ENCODE measurements around the gene MOSMO. TPM values are rescaled to one million over a fixed set of nuclear protein-coding genes. Genes with fewer than 3 reads are reported as not detected.
"Not testable (repeated sequence)": the region's sequence is repeated elsewhere in the genome, so short reads cannot be mapped to it uniquely, and the experiment has no call there.

MOSMO gene
- total and polyA plus RNA-seq, 9 of the 15 experiments (the other 6 are each of a cell fraction or from before 2014, with no cell fraction given) = 1.9 to 13.3 (median 7.7) TPM

GRCh38 chr16:22111629-22112028 lies 103.7 kb downstream of the MOSMO start:
- CTCF ChIA-PET (ENCODE audit: low intra/inter-chr PET ratio); H3K4me2 ChIP-seq (ENCODE audit: insufficient read depth, low read length); H3K27ac ChIP-seq (ENCODE audit: extremely low read depth, low read depth, low read length); intact Hi-C loops (cut with micrococcal nuclease); H3K9ac ChIP-seq (ENCODE audit: insufficient read depth in 1 of 2, low read depth in 2 of 2, low read length in 2 of 2); DNase-seq (ENCODE audit: extremely low read depth in 1 of 4, low spot score in 3 of 4); FAIRE-seq; BruUV-seq (replicated peaks); H3K9me1 ChIP-seq (ENCODE audit: control insufficient read depth, insufficient read depth, low read length); H3K79me2 ChIP-seq (ENCODE audit: control insufficient read depth, insufficient read depth, low read length); H3K4me1 ChIP-seq (replicated peaks in 1 of 2; ENCODE audit: control insufficient read depth in 2 of 2, insufficient read depth in 2 of 2, low read length in 2 of 2); ATAC-seq; H4K20me1 ChIP-seq (replicated peaks; ENCODE audit: control insufficient read depth, insufficient read depth, low read length); H3K4me3 ChIP-seq; H2AFZ ChIP-seq (ENCODE audit: low read depth, low read length); H3K36me3 ChIP-seq (ENCODE audit: control insufficient read depth, insufficient read depth, low read length); H3K9me3 ChIP-seq (replicated peaks; ENCODE audit: control insufficient read depth, insufficient read depth, low read depth, low read length): not testable (repeated sequence)
- TF ChIP-seq ZNF121 (CRISPR knock-in tag; conservative IDR thresholded peaks at IDR 0.05) = peak; percentile 92
- 2% methylated on average over 5 of the region's 5 CpGs for WGBS (ENCODE audit: insufficient coverage, low coverage, missing lambda C conversion rate)
- POLR2A ChIA-PET = interaction anchor here (0.7 kb wide), 1 partner anchor 13 kb away, joined by 3 read pairs; no protein-coding TSS in a partner anchor
- peaks cover 11 to 22% of the 10 kb centered on the region in 2 experiments; a peak in 4 of 5 replicates for H3K27me3 ChIP-seq (ENCODE audit: control insufficient read depth in 2 of 2, insufficient read depth in 2 of 2, low read length in 2 of 2)
- in situ Hi-C loops (cut with MboI) = loop anchor here (25.0 kb wide), 1 partner anchor 299 kb away; no protein-coding TSS in a partner anchor

- Histone ChIP-seq H3K9me3 (replicated peaks; ENCODE audit: control insufficient read depth, insufficient read depth, low read depth, low read length) (no peaks in the 10 kb centered on the region), H3K27me3 (ENCODE audit: control insufficient read depth in 2 of 2, insufficient read depth in 2 of 2, low read length in 2 of 2) (peaks cover 0 to 2% of the 10 kb centered on the region in 2 experiments; a peak in 2 of 5 replicates), H3K27ac (ENCODE audit: extremely low read depth, low read depth, low read length) (no peak overlapping the region), H3K36me3 (ENCODE audit: control insufficient read depth, insufficient read depth, low read length) (no peaks in the 10 kb centered on the region), H3K9me1 (ENCODE audit: control insufficient read depth, insufficient read depth, low read length) (no peaks in the 10 kb centered on the region), H3K4me1 (replicated peaks in 1 of 2; ENCODE audit: control insufficient read depth in 2 of 2, insufficient read depth in 2 of 2, low read length in 2 of 2) (no peaks in the 10 kb centered on the region; a peak in 1 of 5 replicates), H3K9ac (ENCODE audit: insufficient read depth in 1 of 2, low read depth in 2 of 2, low read length in 2 of 2) (no peak overlapping the region), H3K4me2 (ENCODE audit: insufficient read depth, low read length) (no peak overlapping the region), H3K4me3 (no peak overlapping the region), H4K20me1 (replicated peaks; ENCODE audit: control insufficient read depth, insufficient read depth, low read length) (no peaks in the 10 kb centered on the region), H3K79me2 (ENCODE audit: control insufficient read depth, insufficient read depth, low read length) (no peaks in the 10 kb centered on the region), H2AFZ (ENCODE audit: low read depth, low read length) (no peak overlapping the region)
- POLR2A ChIA-PET = interaction anchor here (0.9 kb wide), 1 partner anchor 39 kb away, joined by 3 read pairs; no protein-coding TSS in a partner anchor
- FAIRE-seq = no peak
- ATAC-seq = no peak
- no TSS peak for BruUV-seq (replicated peaks)
- CTCF ChIA-PET (ENCODE audit: low intra/inter-chr PET ratio) = no interaction called here
- WGBS (ENCODE audit: insufficient coverage, low coverage, missing lambda C conversion rate) = 0% methylated on average over 2 of the region's 2 CpGs
- DNase-seq (ENCODE audit: extremely low read depth in 1 of 4, low spot score in 3 of 4) = no peak
- in situ Hi-C loops (cut with MboI) = loop anchor here (25.0 kb wide), 1 partner anchor 304 kb away; no protein-coding TSS in a partner anchor
- intact Hi-C loops (cut with micrococcal nuclease) = no loop called here
- TF ChIP-seq ARHGAP35 (IDR thresholded peaks at IDR 0.05; ENCODE audit: partially characterized antibody) = peak; percentile 51
- TF ChIP-seq ZBTB2 (IDR thresholded peaks at IDR 0.05) = peak; percentile 65; the same call in 1 of the 2 replicates
- TF ChIP-seq ZNF512 (tag; IDR thresholded peaks at IDR 0.05) = peak; percentile 98
- 0 out of 2 replicates have a peak, but pooled peaks have one; percentile 15 for TF ChIP-seq ZBTB26 (CRISPR knock-in tag; IDR thresholded peaks at IDR 0.05)
- no peak for TF ChIP-seq IRF1 (CRISPR knock-in tag; IDR thresholded peaks at IDR 0.05; ENCODE audit: borderline replicate concordance)
- TF ChIP-seq THRAP3 (IDR thresholded peaks at IDR 0.05; ENCODE audit: borderline replicate concordance) = 0 out of 2 replicates have a peak, but pooled peaks have one; percentile 29
- TF ChIP-seq OTX1 (CRISPR knock-in tag; IDR thresholded peaks at IDR 0.05) = 0 out of 2 replicates have a peak, but pooled peaks have one; percentile 19
- 0 out of 2 replicates have a peak, but pooled peaks have one; percentile 19 for TF ChIP-seq PHB2 (IDR thresholded peaks at IDR 0.05; ENCODE audit: low read depth)
These were observed 108.3 kb downstream of the MOSMO start for GRCh38 chr16:22116095-22116700.
